ENCODE measurements around the gene OSTN.

DNA sequence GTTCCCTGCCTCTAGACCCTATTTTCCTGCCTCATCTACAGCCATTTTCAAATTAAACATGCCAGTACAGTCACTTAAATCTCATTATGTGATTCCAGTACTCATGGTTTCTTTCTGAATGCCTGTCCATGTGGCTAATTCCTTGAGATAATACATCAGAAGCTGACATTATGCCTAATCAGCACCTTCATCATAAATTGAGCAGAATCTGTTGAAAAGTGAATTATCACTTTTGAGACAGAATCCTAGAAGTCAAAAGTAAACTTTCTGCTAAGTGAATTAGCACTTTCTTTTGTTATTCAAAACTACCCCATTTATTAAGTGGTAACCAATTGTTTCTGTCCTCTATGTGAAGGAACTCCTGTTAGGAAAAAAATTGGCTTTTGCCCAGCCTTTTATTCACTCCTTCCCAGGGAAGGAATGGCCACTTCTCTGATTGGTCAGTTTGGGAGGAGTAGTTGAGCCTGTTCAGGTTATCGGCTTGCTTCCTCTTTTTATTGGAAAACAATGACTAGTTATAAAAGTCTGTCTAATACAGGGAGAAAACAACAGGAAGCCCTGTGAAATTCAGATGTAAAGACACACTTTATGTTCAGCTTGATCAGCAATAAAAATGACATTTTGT, 40.5 kb downstream of the OSTN start:
- no peak for TF ChIP-seq POLR2AphosphoS5 (IDR thresholded peaks at IDR 0.05)
- no peak for TF ChIP-seq POLR2A (IDR thresholded peaks at IDR 0.05; ENCODE audit: low read depth)
- TF ChIP-seq, protein P1, sequence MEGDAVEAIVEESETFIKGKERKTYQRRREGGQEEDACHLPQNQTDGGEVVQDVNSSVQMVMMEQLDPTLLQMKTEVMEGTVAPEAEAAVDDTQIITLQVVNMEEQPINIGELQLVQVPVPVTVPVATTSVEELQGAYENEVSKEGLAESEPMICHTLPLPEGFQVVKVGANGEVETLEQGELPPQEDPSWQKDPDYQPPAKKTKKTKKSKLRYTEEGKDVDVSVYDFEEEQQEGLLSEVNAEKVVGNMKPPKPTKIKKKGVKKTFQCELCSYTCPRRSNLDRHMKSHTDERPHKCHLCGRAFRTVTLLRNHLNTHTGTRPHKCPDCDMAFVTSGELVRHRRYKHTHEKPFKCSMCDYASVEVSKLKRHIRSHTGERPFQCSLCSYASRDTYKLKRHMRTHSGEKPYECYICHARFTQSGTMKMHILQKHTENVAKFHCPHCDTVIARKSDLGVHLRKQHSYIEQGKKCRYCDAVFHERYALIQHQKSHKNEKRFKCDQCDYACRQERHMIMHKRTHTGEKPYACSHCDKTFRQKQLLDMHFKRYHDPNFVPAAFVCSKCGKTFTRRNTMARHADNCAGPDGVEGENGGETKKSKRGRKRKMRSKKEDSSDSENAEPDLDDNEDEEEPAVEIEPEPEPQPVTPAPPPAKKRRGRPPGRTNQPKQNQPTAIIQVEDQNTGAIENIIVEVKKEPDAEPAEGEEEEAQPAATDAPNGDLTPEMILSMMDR (IDR thresholded peaks at IDR 0.05) = no peak
